Activated CD4-positive, alpha-beta T cell treated with anti-CD3 and anti-CD28 coated beads, Interleukin-2, amount 10 ng/mL, durations not matched to agents 24 days and 14 days (primary cell): ENCODE measurements around the gene CHD5. TPM values are rescaled to one million over a fixed set of nuclear protein-coding genes. Genes with fewer than 3 reads are reported as not detected.

Source experiments
- DNase-seq: peaks from one replicate; pipeline ENCODE4 v3.0.0; 2022
- H3K27ac Mint-ChIP-seq: one replicate; pipeline ENCODE4 v1.8.0; 2022; ENCODE audit warnings: mild to moderate bottlenecking, mixed read lengths
- H3K27me3 Mint-ChIP-seq: one replicate; pipeline ENCODE4 v1.8.0; 2022; ENCODE audit warnings: mixed read lengths
- H3K36me3 Mint-ChIP-seq: one replicate; pipeline ENCODE4 v1.8.0; 2022; ENCODE audit warnings: low read depth, mild to moderate bottlenecking, mixed read lengths
- H3K4me1 Mint-ChIP-seq: one replicate; pipeline ENCODE4 v1.8.0; 2021; ENCODE audit warnings: mixed read lengths
- H3K4me3 Mint-ChIP-seq: one replicate; pipeline ENCODE4 v1.8.0; 2022; ENCODE audit warnings: mild to moderate bottlenecking, moderate library complexity, mixed read lengths
- H3K9me3 Mint-ChIP-seq: one replicate; pipeline ENCODE4 v1.8.0; 2021; ENCODE audit warnings: mixed read lengths
- intact Hi-C: fragments of 100-400 bp; cut with micrococcal nuclease; formaldehyde crosslinking; loops from one replicate; pipeline ENCODE4 v1.15.1; 2023
- total RNA-seq: library from RNA; stranded (reverse); gene quantifications from 2 replicates; pipeline ENCODE4 v1.2.3, GENCODE V29; 2022

Gene CHD5
- total RNA-seq, 1 donor from 2014 or later: 0.63 TPM

- H3K36me3 Mint-ChIP-seq: no peaks in the 10 kb centered on the region
- no peak for DNase-seq
- intact Hi-C loops: no loop called here
- H3K9me3 Mint-ChIP-seq: no peaks in the 10 kb centered on the region
- H3K27ac Mint-ChIP-seq: no peak overlapping the region
- H3K4me1 Mint-ChIP-seq: no peaks in the 10 kb centered on the region
- H3K27me3 Mint-ChIP-seq: no peaks in the 10 kb centered on the region
- H3K4me3 Mint-ChIP-seq: no peak overlapping the region
These were observed 56.3 kb downstream of the CHD5 start for GRCh38 chr1:6123816-6124215.

DNA sequence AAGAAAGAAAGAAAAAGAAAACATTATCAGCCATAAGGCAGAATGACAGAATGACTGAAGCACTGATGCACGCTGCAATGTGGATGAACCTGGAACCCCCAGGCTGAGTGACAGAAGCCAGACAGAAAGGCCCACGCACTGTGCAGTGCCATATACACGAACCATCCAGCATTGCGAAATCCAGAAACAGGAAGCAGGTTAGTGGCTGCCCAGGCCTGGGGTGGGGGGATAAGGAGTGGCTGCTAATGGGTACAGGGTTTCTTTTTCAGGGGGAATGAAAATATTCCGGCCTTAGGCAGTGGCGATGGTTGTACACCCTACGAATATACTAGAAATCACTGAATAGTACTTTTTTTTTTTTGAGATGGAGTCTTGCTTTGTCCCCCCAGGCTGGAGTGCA, 57.0 kb downstream of the CHD5 start:
- Mint-ChIP-seq H3K9me3 (no peaks in the 10 kb centered on the region), H3K4me1 (no peaks in the 10 kb centered on the region), H3K27ac (no peak overlapping the region), H3K27me3 (no peaks in the 10 kb centered on the region), H3K4me3 (no peak overlapping the region), H3K36me3 (no peaks in the 10 kb centered on the region)
- intact Hi-C loops: no loop called here
- DNase-seq: no peak

DNA sequence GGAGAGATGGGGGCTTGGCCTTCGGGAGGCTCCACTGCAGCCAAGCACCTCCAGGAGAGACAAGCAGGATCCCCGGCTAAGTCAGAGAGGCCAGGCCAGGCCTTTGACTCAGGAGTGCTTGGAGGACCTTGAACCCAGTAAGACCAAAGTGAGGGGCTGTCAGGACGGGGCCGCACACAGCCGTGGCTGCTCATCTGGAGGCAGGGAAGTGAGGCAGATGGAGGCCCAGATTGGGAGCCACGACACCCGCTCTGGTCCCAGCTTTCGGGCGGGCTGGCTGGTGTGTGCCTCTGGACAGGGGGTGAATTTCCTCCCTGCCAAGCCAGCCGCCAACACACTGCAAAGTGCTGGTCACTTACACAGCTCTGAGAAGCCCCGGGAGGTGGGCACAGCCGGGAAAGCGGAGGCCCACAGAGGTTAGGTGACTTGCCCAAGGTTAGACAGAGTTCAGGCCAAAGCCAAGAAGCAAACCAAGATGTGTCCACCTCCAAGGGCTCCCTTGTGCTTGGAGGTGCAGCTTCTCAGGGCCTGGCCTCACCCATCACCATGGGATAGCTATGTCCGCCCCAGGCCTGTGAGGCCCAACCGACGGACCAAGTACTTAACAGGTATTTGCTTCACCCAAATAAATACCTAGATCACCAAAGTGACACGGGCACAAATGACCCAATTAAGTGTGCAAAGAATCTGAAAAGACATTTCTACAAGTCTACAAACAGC, 58.3 kb downstream of the CHD5 start:
- intact Hi-C loops: no loop called here
- H3K4me3 Mint-ChIP-seq: no peak overlapping the region
- H3K27ac Mint-ChIP-seq: no peak overlapping the region
- peaks cover 4% of the 10 kb centered on the region for H3K9me3 Mint-ChIP-seq
- no peak for DNase-seq
- no peaks in the 10 kb centered on the region for H3K36me3 Mint-ChIP-seq
- peaks cover 3% of the 10 kb centered on the region for H3K4me1 Mint-ChIP-seq
- H3K27me3 Mint-ChIP-seq: peaks cover 4% of the 10 kb centered on the region

GRCh38 chr1:6121021-6121421, 59.1 kb downstream of the CHD5 start:
- Mint-ChIP-seq H3K4me3 (no peak overlapping the region), H3K36me3 (no peaks in the 10 kb centered on the region), H3K27ac (no peak overlapping the region), H3K9me3 (peaks cover 5% of the 10 kb centered on the region), H3K4me1 (peaks cover 5% of the 10 kb centered on the region), H3K27me3 (peaks cover 7% of the 10 kb centered on the region)
- intact Hi-C loops: no loop called here
- no peak for DNase-seq

GRCh38 chr1:6118415-6118814, 61.7 kb downstream of the CHD5 start:
- Mint-ChIP-seq H3K9me3 (peaks cover 5% of the 10 kb centered on the region), H3K27me3 (peaks cover 7% of the 10 kb centered on the region), H3K4me1 (peaks cover 5% of the 10 kb centered on the region), H3K36me3 (no peaks in the 10 kb centered on the region), H3K27ac (no peak overlapping the region), H3K4me3 (no peak overlapping the region)
- DNase-seq: no peak
- intact Hi-C loops: no loop called here

- Mint-ChIP-seq H3K9me3 (peaks cover 5% of the 10 kb centered on the region), H3K36me3 (no peaks in the 10 kb centered on the region), H3K4me3 (no peak overlapping the region), H3K27me3 (peaks cover 7% of the 10 kb centered on the region), H3K27ac (no peak overlapping the region), H3K4me1 (peaks cover 5% of the 10 kb centered on the region)
- intact Hi-C loops: no loop called here
- DNase-seq: no peak
These were observed 62.5 kb downstream of the CHD5 start for GRCh38 chr1:6117624-6118023.

- intact Hi-C loops: no loop called here
- H3K36me3 Mint-ChIP-seq: no peaks in the 10 kb centered on the region
These were observed 63.1 kb downstream of the CHD5 start for GRCh38 chr1:6117064-6117463.

DNA sequence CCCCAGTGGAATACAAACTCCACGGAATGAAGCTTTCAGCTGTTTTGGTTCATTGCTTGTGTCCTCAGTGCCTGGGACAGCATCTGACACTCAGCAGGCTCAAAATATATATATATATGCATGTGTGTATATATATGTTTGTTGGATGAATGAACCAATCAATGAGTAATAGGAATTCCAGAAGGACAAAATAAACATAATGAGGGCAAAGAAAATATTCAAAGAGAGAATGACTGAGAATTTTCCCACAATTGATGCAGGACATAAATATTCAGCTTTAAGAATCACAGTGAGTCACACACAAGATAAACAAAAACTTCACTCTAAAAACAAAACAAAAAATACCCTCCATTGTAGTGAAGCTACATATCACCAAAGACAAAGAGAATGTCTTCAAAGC, 64.0 kb downstream of the CHD5 start:
- Mint-ChIP-seq H3K9me3 (peaks cover 5% of the 10 kb centered on the region), H3K36me3 (no peaks in the 10 kb centered on the region), H3K27ac (no peak overlapping the region), H3K4me1 (peaks cover 5% of the 10 kb centered on the region), H3K27me3 (peaks cover 7% of the 10 kb centered on the region), H3K4me3 (no peak overlapping the region)
- no peak for DNase-seq
- intact Hi-C loops: no loop called here

More at GRCh38 chr1:6117064-6117463, 63.1 kb downstream of the CHD5 start:
- no peak overlapping the region for H3K4me3 Mint-ChIP-seq
- peaks cover 5% of the 10 kb centered on the region for H3K4me1 Mint-ChIP-seq
- H3K9me3 Mint-ChIP-seq: peaks cover 5% of the 10 kb centered on the region
- DNase-seq: no peak
- peaks cover 7% of the 10 kb centered on the region for H3K27me3 Mint-ChIP-seq
- no peak overlapping the region for H3K27ac Mint-ChIP-seq

GRCh38 chr1:6113745-6114144, 66.4 kb downstream of the CHD5 start:
- no peak overlapping the region for H3K27ac Mint-ChIP-seq
- peaks cover 7% of the 10 kb centered on the region for H3K27me3 Mint-ChIP-seq
- intact Hi-C loops: no loop called here
- H3K4me1 Mint-ChIP-seq: peaks cover 5% of the 10 kb centered on the region
- no peak for DNase-seq
- no peak overlapping the region for H3K4me3 Mint-ChIP-seq
- no peaks in the 10 kb centered on the region for H3K36me3 Mint-ChIP-seq
- peaks cover 5% of the 10 kb centered on the region for H3K9me3 Mint-ChIP-seq

- Mint-ChIP-seq H3K4me1 (peaks cover 5% of the 10 kb centered on the region), H3K27me3 (peaks cover 7% of the 10 kb centered on the region), H3K4me3 (no peak overlapping the region), H3K36me3 (no peaks in the 10 kb centered on the region), H3K9me3 (peaks cover 5% of the 10 kb centered on the region), H3K27ac (no peak overlapping the region)
- DNase-seq: no peak
- intact Hi-C loops: no loop called here
These were observed 67.0 kb downstream of the CHD5 start for GRCh38 chr1:6113116-6113515.

DNA sequence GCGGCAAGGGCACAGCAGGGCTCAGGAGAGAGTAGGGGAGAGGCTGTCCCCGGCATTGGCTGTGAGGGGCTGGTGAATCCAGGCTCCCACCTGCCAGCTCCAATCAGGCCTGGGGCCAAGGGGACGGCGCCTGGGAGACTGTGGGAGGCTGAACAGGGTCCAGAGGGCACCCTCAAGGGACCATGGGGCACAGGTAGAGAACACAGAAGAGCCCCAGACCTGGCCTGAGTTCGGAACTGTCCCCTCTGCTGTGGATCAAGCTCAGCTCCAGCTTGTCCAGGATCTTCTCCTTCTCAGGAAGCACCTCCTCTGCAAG, 67.5 kb downstream of the CHD5 start:
- Mint-ChIP-seq H3K4me1 (peaks cover 5% of the 10 kb centered on the region), H3K4me3 (no peak overlapping the region), H3K27me3 (peaks cover 7% of the 10 kb centered on the region), H3K36me3 (no peaks in the 10 kb centered on the region), H3K27ac (no peak overlapping the region), H3K9me3 (peaks cover 5% of the 10 kb centered on the region)
- intact Hi-C loops: no loop called here
- DNase-seq: no peak

DNA sequence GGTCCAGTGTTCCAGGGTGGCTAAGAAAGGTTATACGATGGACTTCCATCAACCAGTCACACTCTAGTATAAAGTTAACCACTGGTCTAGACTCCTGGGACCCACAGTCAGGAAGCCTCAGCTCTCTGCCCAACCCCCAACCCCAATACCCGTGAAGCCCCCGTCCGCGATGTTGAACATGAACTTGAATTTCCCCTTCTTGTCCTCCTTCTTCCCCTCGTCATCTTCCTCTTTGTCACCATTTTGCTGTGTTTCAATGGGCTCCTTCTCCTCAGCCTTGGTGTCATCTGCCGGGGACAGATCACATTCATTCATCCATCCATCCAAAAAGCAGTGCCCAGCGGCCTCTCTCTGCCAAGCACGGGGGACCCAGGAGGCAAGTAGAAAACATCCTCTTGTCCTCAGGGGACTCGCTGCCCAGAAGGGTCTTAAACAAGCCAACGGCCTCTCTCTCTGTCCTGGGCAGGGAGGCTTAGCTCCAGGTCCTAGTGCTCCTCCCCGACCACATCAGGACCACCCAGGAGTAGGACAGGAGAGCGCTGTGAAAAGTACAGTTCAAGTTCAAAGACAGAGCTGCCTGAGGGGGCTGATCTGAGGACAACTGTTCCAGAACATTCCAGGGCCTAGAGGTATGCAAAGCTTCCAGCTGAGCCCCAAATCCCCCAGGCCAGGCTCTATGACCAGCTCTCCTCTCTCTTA, 68.0 kb downstream of the CHD5 start:
- no peak overlapping the region for H3K4me3 Mint-ChIP-seq
- H3K27me3 Mint-ChIP-seq: peaks cover 8% of the 10 kb centered on the region
- intact Hi-C loops: no loop called here
- peaks cover 9% of the 10 kb centered on the region for H3K9me3 Mint-ChIP-seq
- H3K4me1 Mint-ChIP-seq: peaks cover 5% of the 10 kb centered on the region
- no peak overlapping the region for H3K27ac Mint-ChIP-seq
- H3K36me3 Mint-ChIP-seq: no peaks in the 10 kb centered on the region
- DNase-seq: no peak

DNA sequence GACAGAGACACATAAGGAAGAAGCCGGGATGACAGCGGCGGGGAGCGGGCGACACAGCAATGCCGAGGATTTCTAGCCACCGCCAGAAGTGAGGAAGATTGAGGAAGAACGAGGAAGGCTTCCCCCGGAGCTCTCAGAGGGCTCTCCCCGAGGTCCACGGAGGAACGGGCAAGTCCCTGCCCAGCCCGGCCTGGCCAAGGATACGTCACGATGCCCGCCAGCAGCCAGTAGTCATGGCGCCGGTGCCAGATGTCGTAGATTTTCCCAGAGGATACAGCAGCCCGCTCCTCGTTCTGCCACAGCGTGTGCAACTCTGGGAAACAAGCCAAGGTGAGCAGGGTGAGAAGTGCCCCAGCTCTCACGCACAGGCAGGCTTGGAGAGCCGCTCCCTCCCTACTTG, 68.5 kb downstream of the CHD5 start:
- no peak for DNase-seq
- Mint-ChIP-seq H3K27me3 (peaks cover 2% of the 10 kb centered on the region), H3K27ac (no peak overlapping the region), H3K9me3 (peaks cover 5% of the 10 kb centered on the region), H3K36me3 (no peaks in the 10 kb centered on the region), H3K4me1 (peaks cover under 1% of the 10 kb centered on the region), H3K4me3 (no peak overlapping the region)
- intact Hi-C loops: no loop called here

- H3K4me3 Mint-ChIP-seq: no peak overlapping the region
- H3K9me3 Mint-ChIP-seq: peaks cover 5% of the 10 kb centered on the region
- H3K27me3 Mint-ChIP-seq: peaks cover 2% of the 10 kb centered on the region
- no peak for DNase-seq
- H3K27ac Mint-ChIP-seq: no peak overlapping the region
- H3K36me3 Mint-ChIP-seq: no peaks in the 10 kb centered on the region
- intact Hi-C loops: no loop called here
- H3K4me1 Mint-ChIP-seq: no peaks in the 10 kb centered on the region
These were observed 69.8 kb downstream of the CHD5 start for GRCh38 chr1:6110326-6110725.

GRCh38 chr1:6109688-6110087, 70.4 kb downstream of the CHD5 start:
- intact Hi-C loops: loop anchor here (10.0 kb wide), 1 partner anchor 75 kb away; the partner anchor contains the start of gene CHD5
- Mint-ChIP-seq H3K4me1 (no peaks in the 10 kb centered on the region), H3K9me3 (peaks cover 5% of the 10 kb centered on the region), H3K27ac (no peak overlapping the region), H3K27me3 (peaks cover 2% of the 10 kb centered on the region), H3K36me3 (no peaks in the 10 kb centered on the region), H3K4me3 (no peak overlapping the region)
- DNase-seq: no peak
